Cardiac muscle cell (in vitro differentiated cells and primary cell): ENCODE data around the gene EXOC6. TPM values are rescaled to one million over a fixed set of nuclear protein-coding genes. Genes with fewer than 3 reads are reported as not detected.

Experiments
- DNase-seq, 2 donors: peaks; one replicate each; pipeline versions ENCODE4 v3.0.0 to v3.0.0-alpha.2; 2010 to 2017; ENCODE audit warnings: low read depth in 1 of 2, low spot score in 1 of 2
- H3K27ac ChIP-seq: fragments of 200-600 bp; sonication (generic); 2 replicates; pipeline ENCODE4 v1.5.1; 2016
- H3K27me3 ChIP-seq: fragments of 200-600 bp; sonication (generic); 2 replicates; pipeline ENCODE4 v1.6.0; 2016; ENCODE audit warnings: control low read depth
- H3K36me3 ChIP-seq: fragments of 200-600 bp; sonication (generic); 2 replicates; pipeline ENCODE4 v1.5.1; 2016; ENCODE audit warnings: control low read depth
- H3K4me1 ChIP-seq: fragments of 200-600 bp; sonication (generic); 2 replicates; pipeline ENCODE4 v1.8.1; 2017; ENCODE audit warnings: low read depth, mild to moderate bottlenecking, mixed run types
- H3K4me3 ChIP-seq: fragments of 200-600 bp; sonication (generic); 2 replicates; pipeline ENCODE4 v1.5.1; 2016; ENCODE audit warnings: mild to moderate bottlenecking
- H3K9me3 ChIP-seq: fragments of 200-600 bp; sonication (generic); 2 replicates; pipeline ENCODE4 v1.5.1; 2017; ENCODE audit warnings: low read depth, mild to moderate bottlenecking, control low read depth
- CTCF ChIP-seq: IDR thresholded peaks from 2 replicates; pipeline ENCODE4 v1.5.1; 2012; ENCODE audit warnings: low read depth, mild to moderate bottlenecking, low read length
- polyA plus RNA-seq: library from polyadenylated mRNA; unstranded; fragments of >200 nt; fragmentation: Nextera tagmentation; extraction: Ambion mirVana; gene quantifications from 2 replicates; pipeline ENCODE4 v1.2.1, GENCODE V29; 2016
- total RNA-seq: library from RNA; depleted of rRNA; stranded (reverse); fragments of >200 nt; gene quantifications from 2 replicates; pipeline ENCODE4 v1.2.3, GENCODE V29; 2016

EXOC6 gene
- 5.7 and 7.1 TPM in 2 replicates for total RNA-seq
- 6.3 and 8.8 TPM in 2 replicates for polyA plus RNA-seq

GRCh38 chr10:92848441-92849233 lies at the start of gene EXOC6:
TSS of gene EXOC6 (plus strand) at chr10:92848520. CDS start at chr10:92848534, 14 bp downstream.
- Histone ChIP-seq H3K27ac (peak within 1 kb of the TSS; percentile 90), H3K36me3 (no peaks in the 10 kb centered on the region), H3K4me3 (peak within 1 kb of the TSS; percentile 94), H3K27me3 (peaks cover 14% of the 10 kb centered on the region), H3K9me3 (no peaks in the 10 kb centered on the region), H3K4me1 (no peaks in the 10 kb centered on the region)
- DNase-seq, result peak; percentile 84 to 89
- no peak for TF ChIP-seq CTCF

GRCh38 chr10:92799568-92799967 lies 48.8 kb upstream of the EXOC6 start:
- Histone ChIP-seq H3K27ac (no peak overlapping the region), H3K36me3 (no peaks in the 10 kb centered on the region), H3K4me1 (no peaks in the 10 kb centered on the region), H3K9me3 (no peaks in the 10 kb centered on the region), H3K4me3 (no peak overlapping the region), H3K27me3 (no peaks in the 10 kb centered on the region)
- TF ChIP-seq CTCF, result no peak
- DNase-seq, result peak in 1 of 2 donors; percentile 23

- no peaks in the 10 kb centered on the region for H3K9me3 ChIP-seq
- TF ChIP-seq CTCF, result no peak
- no peaks in the 10 kb centered on the region for H3K36me3 ChIP-seq
- no peak for DNase-seq
- no peaks in the 10 kb centered on the region for H3K27me3 ChIP-seq
- H3K4me3 ChIP-seq, result no peak overlapping the region
- H3K4me1 ChIP-seq, result no peaks in the 10 kb centered on the region
- H3K27ac ChIP-seq, result no peak overlapping the region
Observed at GRCh38 chr10:92800134-92800733, 48.1 kb upstream of the EXOC6 start.

GRCh38 chr10:92801978-92802872 lies 46.1 kb upstream of the EXOC6 start:
- no peak overlapping the region for H3K4me3 ChIP-seq
- no peaks in the 10 kb centered on the region for H3K4me1 ChIP-seq
- no peak for TF ChIP-seq CTCF
- H3K9me3 ChIP-seq, result no peaks in the 10 kb centered on the region
- no peaks in the 10 kb centered on the region for H3K27me3 ChIP-seq
- H3K36me3 ChIP-seq, result no peaks in the 10 kb centered on the region
- no peak overlapping the region for H3K27ac ChIP-seq
- no peak for DNase-seq

GRCh38 chr10:92809840-92810239 lies 38.5 kb upstream of the EXOC6 start:
- H3K36me3 ChIP-seq, result no peaks in the 10 kb centered on the region
- no peak for TF ChIP-seq CTCF
- no peak overlapping the region for H3K27ac ChIP-seq
- no peaks in the 10 kb centered on the region for H3K27me3 ChIP-seq
- H3K9me3 ChIP-seq, result no peaks in the 10 kb centered on the region
- H3K4me1 ChIP-seq, result no peaks in the 10 kb centered on the region
- H3K4me3 ChIP-seq, result no peak overlapping the region
- DNase-seq, result no peak
